Spleen (tissue), 11 donors: Measurements from ENCODE around the gene SIRT5. TPM values are rescaled to one million over a fixed set of nuclear protein-coding genes. Genes with fewer than 3 reads are reported as not detected.

Experiments
- DNase-seq: peaks from one replicate; pipeline ENCODE4 v3.0.0-alpha.2; 2020
- H3K27ac ChIP-seq, 8 donors: fragments of 200-600 bp; sonication (generic) in 7 of 8; 1 replicate in 4 of 8; 2 replicates in 4 of 8; pipeline versions ENCODE4 v1.5.0 to v1.8.0; 2016 to 2021; ENCODE audit warnings: inconsistent platforms in 4 of 8, mild to moderate bottlenecking in 4 of 8, moderate library complexity in 1 of 8
- H3K27me3 ChIP-seq, 7 donors: fragments of 200-600 bp; sonication (generic) in 6 of 7; replicated peaks in 1 of 7; 1 replicate in 4 of 7; 2 replicates in 3 of 7; pipeline versions ENCODE4 v1.5.0 to v1.8.0; 2016 to 2021; ENCODE audit warnings: inconsistent platforms in 3 of 7, mild to moderate bottlenecking in 1 of 7
- H3K36me3 ChIP-seq, 6 donors: fragments of 200-600 bp; sonication (generic) in 5 of 6; 1 replicate in 4 of 6; 2 replicates in 2 of 6; pipeline versions ENCODE4 v1.5.0 to v1.8.0; 2016 to 2021; ENCODE audit warnings: inconsistent platforms in 2 of 6
- H3K4me1 ChIP-seq, 6 donors: fragments of 200-600 bp; sonication (generic) in 5 of 6; 1 replicate in 3 of 6; 2 replicates in 3 of 6; pipeline versions ENCODE4 v1.5.0 to v1.8.0; 2016 to 2021; ENCODE audit warnings: inconsistent platforms in 3 of 6
- H3K4me3 ChIP-seq, 8 donors: fragments of 200-600 bp; sonication (generic) in 7 of 8; 1 replicate in 4 of 8; 2 replicates in 4 of 8; pipeline versions ENCODE4 v1.5.0 to v1.8.0; 2016 to 2021; ENCODE audit warnings: inconsistent platforms in 4 of 8, mild to moderate bottlenecking in 4 of 8, moderate library complexity in 2 of 8
- H3K9me3 ChIP-seq, 8 donors: fragments of 200-600 bp; sonication (generic) in 7 of 8; 1 replicate in 4 of 8; 2 replicates in 4 of 8; pipeline versions ENCODE4 v1.5.0 to v1.8.0; 2016 to 2021; ENCODE audit warnings: inconsistent platforms in 4 of 8
- POLR2A ChIP-seq, 3 donors: fragments of 450-650 bp; IDR thresholded peaks; one replicate each; pipeline ENCODE4 v1.5.1; 2017; ENCODE audit warnings: antibody characterized with exemption in 3 of 3, mild to moderate bottlenecking in 1 of 3
- POLR2AphosphoS5 ChIP-seq, 3 donors: sonication (generic); formaldehyde crosslinking; IDR thresholded peaks; one replicate each; pipeline ENCODE4 v1.5.1; 2017; ENCODE audit warnings: antibody characterized with exemption in 3 of 3
- WGBS, 5 donors: extraction: QIAGEN DNeasy Blood & Tissue Kit in 3 of 5; methylation state at CpG; one replicate each; pipeline versions ENCODE4 v1.1.5 to v1.1.7; 2013 to 2018; 5-methylcytosine and 5-hydroxymethylcytosine counted together
- intact Hi-C: fragments of 100-400 bp; cut with DNase I; formaldehyde crosslinking; loops from one replicate; pipeline ENCODE4 v1.15.0; 2023; ENCODE audit warnings: low total_unique reads
- polyA plus RNA-seq, 3 donors: library from polyadenylated mRNA; stranded (reverse); fragments of 200-250 nt; gene quantifications; one replicate each; pipeline ENCODE4 v1.2.1, GENCODE V29; 2013
- total RNA-seq, 7 donors: library from RNA; depleted of rRNA in 3 of 7; stranded (reverse); fragments of >200 nt in 3 of 7; fragmentation: NEBNext Ultra II Directional in 4 of 7; extraction: Animal tissue kit (Norgen Biotek cat#: 25700) in 4 of 7; gene quantifications; one replicate each; pipeline versions ENCODE4 v1.1.0 to v1.2.1, GENCODE V29; 2016 to 2021
- TF ChIP-seq, protein P1 (sequence below), 11 experiments: fragments of 200-600 bp in 7 of 11; fragments of 450-650 bp in 4 of 11; sonication (generic) in 4 of 11; IDR thresholded peaks in 8 of 11; conservative IDR thresholded peaks in 3 of 11; 1 replicate in 7 of 11; 2 replicates in 4 of 11; pipeline versions ENCODE4 v1.4.0 to v1.8.0; 2016 to 2021; ENCODE audit warnings: antibody characterized with exemption in 11 of 11, inconsistent platforms in 4 of 11, mild to moderate bottlenecking in 1 of 11
- donor health status: healthy with polysubstance abuse.
- donor health status: DM: no; HTN: no; CAD: no; lungs with moderate emphysema.
- donor health status: DM: no; HTN: no; CAD: no.
- donor health status: Bipolar disorder and iron deficiency.
- donor health status: healthy.
- donor health status: DM: no; HTN: no; CAD: no.
- donor health status: DM: yes; HTN: yes; CAD: no.

Gene SIRT5
- total and polyA plus RNA-seq, 10 donors = 8.2 to 23.7 (median 16.1) TPM

DNA sequence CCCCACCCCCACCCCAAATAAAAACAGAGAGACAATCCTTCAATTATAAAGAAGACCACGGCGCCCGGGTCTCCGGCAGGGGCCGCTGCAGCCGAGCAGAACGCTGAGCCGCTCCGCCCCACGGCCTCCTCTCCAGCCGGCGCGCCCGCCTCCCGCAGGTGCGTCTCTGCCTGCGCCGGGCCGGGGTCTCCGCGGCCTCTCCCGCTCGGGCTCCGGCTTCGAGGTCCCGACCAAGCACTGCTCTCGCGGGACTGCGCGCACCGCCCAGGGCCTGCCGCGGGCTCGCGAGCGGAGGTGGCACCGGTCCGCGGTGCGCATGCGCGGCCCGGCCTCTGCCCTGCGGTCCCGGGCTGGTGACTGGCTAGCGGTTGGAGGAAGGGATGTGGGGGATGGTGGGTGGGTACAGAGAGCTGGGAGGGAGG lies 241 bp upstream of the SIRT5 start:
- TF ChIP-seq POLR2AphosphoS5 (IDR thresholded peaks at IDR 0.05) (peak in 1 of 3 donors; percentile 92), POLR2A (IDR thresholded peaks at IDR 0.05) (peak in 2 of 3 donors; percentile 20 to 53)
- TF ChIP-seq, protein P1, sequence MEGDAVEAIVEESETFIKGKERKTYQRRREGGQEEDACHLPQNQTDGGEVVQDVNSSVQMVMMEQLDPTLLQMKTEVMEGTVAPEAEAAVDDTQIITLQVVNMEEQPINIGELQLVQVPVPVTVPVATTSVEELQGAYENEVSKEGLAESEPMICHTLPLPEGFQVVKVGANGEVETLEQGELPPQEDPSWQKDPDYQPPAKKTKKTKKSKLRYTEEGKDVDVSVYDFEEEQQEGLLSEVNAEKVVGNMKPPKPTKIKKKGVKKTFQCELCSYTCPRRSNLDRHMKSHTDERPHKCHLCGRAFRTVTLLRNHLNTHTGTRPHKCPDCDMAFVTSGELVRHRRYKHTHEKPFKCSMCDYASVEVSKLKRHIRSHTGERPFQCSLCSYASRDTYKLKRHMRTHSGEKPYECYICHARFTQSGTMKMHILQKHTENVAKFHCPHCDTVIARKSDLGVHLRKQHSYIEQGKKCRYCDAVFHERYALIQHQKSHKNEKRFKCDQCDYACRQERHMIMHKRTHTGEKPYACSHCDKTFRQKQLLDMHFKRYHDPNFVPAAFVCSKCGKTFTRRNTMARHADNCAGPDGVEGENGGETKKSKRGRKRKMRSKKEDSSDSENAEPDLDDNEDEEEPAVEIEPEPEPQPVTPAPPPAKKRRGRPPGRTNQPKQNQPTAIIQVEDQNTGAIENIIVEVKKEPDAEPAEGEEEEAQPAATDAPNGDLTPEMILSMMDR (IDR thresholded peaks at IDR 0.05 in 8 of 11, conservative IDR thresholded peaks at IDR 0.05 in 3 of 11) = peak in 8 of 11 experiments; percentile 17 to 69 (median 56)
- Histone ChIP-seq H3K4me3 (peak overlapping the region; percentile 63 to 88 (median 75)), H3K36me3 (peaks cover 0 to 7% (median 0%) of the 10 kb centered on the region in 6 donors), H3K9me3 (peaks cover 0 to 4% (median 0%) of the 10 kb centered on the region in 8 donors), H3K27me3 (no peaks in the 10 kb centered on the region), H3K27ac (peak overlapping the region; percentile 92 to 99 (median 96)), H3K4me1 (peaks cover 6 to 46% (median 20%) of the 10 kb centered on the region in 6 donors)
- intact Hi-C loops = no loop called here
- WGBS, 5 donors = 0 to 1% (median 0%) methylated on average over 16 to 46 of the region's 46 CpGs
- DNase-seq = peak; percentile 98

DNA sequence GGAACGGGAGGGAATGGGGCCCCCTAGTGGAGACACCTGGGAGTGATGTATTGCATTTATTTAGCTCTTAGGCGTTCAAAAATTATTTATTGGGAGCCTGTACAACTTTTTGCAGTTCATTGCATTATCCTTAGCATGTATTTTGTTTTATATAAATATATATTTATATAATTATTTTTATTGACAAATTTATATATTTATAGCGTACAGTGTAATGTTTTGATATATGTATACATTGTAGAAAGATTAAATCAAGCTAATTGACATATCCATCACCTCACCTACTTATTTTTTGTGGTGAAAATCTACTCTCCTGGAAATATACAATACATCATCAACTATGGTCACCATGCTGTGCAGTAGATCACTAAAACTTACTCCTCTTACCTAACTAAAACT lies 975 bp downstream of the SIRT5 start:
- no peak for DNase-seq
- Histone ChIP-seq H3K36me3 (peaks cover 0 to 12% (median 0%) of the 10 kb centered on the region in 6 donors), H3K27ac (peak overlapping the region; percentile 92 to 99 (median 96)), H3K9me3 (peaks cover 0 to 4% (median 0%) of the 10 kb centered on the region in 8 donors), H3K4me1 (peaks cover 6 to 54% (median 20%) of the 10 kb centered on the region in 6 donors), H3K27me3 (no peaks in the 10 kb centered on the region), H3K4me3 (peak overlapping the region; percentile 63 to 88 (median 75))
- intact Hi-C loops = no loop called here
- TF ChIP-seq POLR2A (IDR thresholded peaks at IDR 0.05) = no peak
- TF ChIP-seq, protein P1 (IDR thresholded peaks at IDR 0.05 in 8 of 11, conservative IDR thresholded peaks at IDR 0.05 in 3 of 11) = peak in 10 of 11 experiments; percentile 23 to 82 (median 75)
- WGBS, 5 donors = 25 to 33% (median 31%) methylated on average over 3 of the region's 3 CpGs

- Histone ChIP-seq H3K9me3 (peaks cover 0 to 4% (median 0%) of the 10 kb centered on the region in 8 donors), H3K4me1 (peaks cover 6 to 54% (median 20%) of the 10 kb centered on the region in 6 donors), H3K27ac (peak overlapping the region in 4 of 8 donors; percentile 92 to 99 (median 98)), H3K27me3 (no peaks in the 10 kb centered on the region), H3K4me3 (no peak overlapping the region), H3K36me3 (peaks cover 0 to 19% (median 0%) of the 10 kb centered on the region in 6 donors)
- DNase-seq = no peak
- TF ChIP-seq POLR2AphosphoS5 (IDR thresholded peaks at IDR 0.05) (no peak), POLR2A (IDR thresholded peaks at IDR 0.05) (no peak)
- TF ChIP-seq, protein P1 (IDR thresholded peaks at IDR 0.05 in 8 of 11, conservative IDR thresholded peaks at IDR 0.05 in 3 of 11) = no peak
- intact Hi-C loops = no loop called here
- WGBS, 5 donors = 89 to 97% (median 93%) methylated on average over 3 of the region's 3 CpGs
Observed at GRCh38 chr6:13576017-13576416, 1.6 kb downstream of the SIRT5 start.

- no peak for TF ChIP-seq POLR2AphosphoS5 (IDR thresholded peaks at IDR 0.05)
- TF ChIP-seq, protein P1 (IDR thresholded peaks at IDR 0.05 in 8 of 11, conservative IDR thresholded peaks at IDR 0.05 in 3 of 11) = no peak
- no peak for TF ChIP-seq POLR2A (IDR thresholded peaks at IDR 0.05)
- no peaks in the 10 kb centered on the region for H3K27me3 ChIP-seq
- intact Hi-C loops = no loop called here
- H3K36me3 ChIP-seq = peaks cover 0 to 27% (median 0%) of the 10 kb centered on the region in 6 donors
- 87 to 95% (median 92%) methylated on average over 3 of the region's 3 CpGs for WGBS, 5 donors
- H3K9me3 ChIP-seq = peaks cover 0 to 4% (median 0%) of the 10 kb centered on the region in 8 donors
- DNase-seq = no peak
- H3K4me1 ChIP-seq = peaks cover 6 to 49% (median 20%) of the 10 kb centered on the region in 6 donors
- H3K27ac ChIP-seq = peak overlapping the region in 2 of 8 donors; percentile 20 to 86
- no peak overlapping the region for H3K4me3 ChIP-seq
Observed at GRCh38 chr6:13577926-13578325, 3.5 kb downstream of the SIRT5 start.
